HG03196 (cell line): Measurements from ENCODE around the gene MACC1.
"Not testable (repeated sequence)": the region's sequence is repeated elsewhere in the genome, so short reads cannot be mapped to it uniquely, and the experiment has no call there.

ENCODE experiments used
- ATAC-seq: cut with Tn5 transposase; IDR thresholded peaks from one replicate; pipeline ENCODE4 v1.9.1; 2021; ENCODE audit not compliant: unreplicated experiment

Gene MACC1

DNA sequence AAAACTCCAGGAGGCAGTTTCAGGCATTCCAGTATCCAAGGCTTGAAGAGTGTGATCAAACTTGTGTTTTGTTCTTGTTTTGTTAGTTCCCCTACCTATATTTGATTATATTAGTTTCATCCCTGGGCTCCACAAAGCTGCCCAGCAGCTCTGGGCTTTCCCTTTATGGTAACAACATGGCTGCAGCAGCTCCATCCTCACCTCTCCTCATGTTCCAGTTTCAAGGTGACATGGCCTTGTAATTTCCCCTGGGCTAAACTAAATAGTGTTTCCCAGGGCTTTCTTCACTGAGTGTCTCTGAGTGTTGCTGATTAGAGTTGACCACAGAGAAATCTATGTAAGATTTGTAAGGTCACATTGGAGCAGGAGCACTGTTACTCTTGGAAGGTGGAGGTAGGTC, 83.4 kb downstream of the MACC1 start:
- no peak for ATAC-seq

DNA sequence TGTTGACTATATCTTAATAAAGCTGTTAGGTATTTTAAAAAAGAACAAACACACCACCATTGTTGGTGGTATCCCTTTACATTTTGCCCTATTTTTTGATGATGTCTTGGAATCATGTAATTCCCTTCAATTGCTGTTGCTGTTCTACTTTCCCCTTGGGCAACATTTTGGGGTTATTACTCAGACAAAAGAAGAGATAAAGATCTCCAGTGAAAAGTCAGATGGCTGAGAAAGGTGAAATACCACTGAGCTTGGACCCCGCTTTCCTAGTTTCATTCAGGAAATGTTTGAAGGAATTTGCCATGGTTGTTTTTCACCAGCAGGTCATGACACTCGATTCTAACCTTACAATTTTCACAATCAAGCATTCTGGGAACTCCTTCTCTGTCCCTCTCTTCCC, 84.6 kb downstream of the MACC1 start:
- no peak for ATAC-seq

DNA sequence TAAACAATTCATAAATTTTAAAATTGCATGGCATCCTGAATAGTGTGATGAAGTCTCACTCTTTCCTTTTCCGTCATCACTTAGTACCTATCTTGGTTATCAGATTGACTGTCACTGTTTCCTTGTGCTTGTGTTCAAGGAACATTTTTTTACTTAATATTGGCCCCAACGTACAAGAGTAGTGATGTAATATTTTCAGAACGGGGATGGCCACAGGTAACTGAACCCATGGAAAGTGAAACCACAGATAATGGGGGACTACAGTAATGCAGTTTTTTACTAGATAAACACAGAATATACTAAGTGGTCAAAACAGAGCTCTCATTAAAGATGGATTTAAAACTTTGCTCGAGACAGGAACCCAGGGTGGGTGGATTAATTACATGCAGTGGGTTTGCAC, 85.4 kb downstream of the MACC1 start:
- ATAC-seq = no peak

DNA sequence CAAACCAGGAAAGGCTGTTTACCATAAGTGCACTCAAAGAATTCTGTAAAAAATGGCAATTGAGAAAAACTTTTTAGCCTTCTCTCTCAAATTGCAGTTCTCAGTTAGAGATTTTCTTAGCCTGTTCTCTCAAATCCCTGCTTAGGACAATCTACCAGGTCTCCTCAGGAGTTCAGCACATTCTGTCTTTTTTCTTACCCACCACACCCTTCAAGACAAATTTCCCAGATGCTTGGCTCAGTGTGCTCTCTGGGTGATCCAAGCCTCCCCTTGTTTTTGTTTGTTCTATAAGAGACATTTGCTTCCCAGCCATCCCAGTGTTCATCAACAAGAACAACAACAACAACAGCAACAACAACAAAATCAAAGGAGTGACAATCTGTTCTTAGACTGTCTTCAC, 87.3 kb downstream of the MACC1 start:
- ATAC-seq = no peak

DNA sequence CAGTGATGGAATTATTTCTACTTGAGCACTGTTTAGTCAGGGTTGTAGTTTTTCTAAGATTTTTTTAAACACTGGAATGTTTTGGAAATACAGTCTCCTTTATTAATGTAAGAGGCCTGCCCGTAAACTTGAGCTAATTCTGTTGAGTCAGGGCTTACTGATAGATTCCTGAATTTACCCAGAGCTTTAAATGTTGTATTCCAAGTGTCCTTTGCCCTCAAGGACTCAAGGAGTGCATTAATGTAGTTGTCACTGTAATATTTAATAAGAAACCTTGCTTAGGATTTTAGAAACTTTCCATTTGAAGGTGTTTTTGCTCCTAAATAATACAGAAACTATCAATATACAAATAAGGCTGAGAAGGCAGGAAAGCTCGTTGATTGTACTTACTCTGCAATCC, 89.2 kb downstream of the MACC1 start:
- ATAC-seq = no peak

DNA sequence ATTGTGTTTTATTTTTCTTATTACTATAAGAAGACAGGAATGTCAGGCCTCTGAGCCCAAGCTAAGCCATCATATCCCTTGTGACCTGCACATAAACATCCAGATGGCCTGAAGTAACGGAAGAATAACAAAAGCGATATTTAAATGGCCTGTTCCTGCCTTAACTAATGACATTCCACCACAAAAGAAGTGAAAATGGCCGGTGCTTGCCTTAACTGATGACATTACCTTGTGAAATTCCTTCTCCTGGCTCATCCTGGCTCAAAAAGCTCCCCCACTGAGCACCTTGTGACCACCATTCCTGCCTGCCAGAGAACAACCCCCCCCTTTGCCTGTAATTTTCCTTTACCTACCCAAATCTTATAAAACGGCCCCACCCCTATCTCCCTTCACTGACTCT, 91.1 kb downstream of the MACC1 start:
- ATAC-seq = not testable (repeated sequence)

DNA sequence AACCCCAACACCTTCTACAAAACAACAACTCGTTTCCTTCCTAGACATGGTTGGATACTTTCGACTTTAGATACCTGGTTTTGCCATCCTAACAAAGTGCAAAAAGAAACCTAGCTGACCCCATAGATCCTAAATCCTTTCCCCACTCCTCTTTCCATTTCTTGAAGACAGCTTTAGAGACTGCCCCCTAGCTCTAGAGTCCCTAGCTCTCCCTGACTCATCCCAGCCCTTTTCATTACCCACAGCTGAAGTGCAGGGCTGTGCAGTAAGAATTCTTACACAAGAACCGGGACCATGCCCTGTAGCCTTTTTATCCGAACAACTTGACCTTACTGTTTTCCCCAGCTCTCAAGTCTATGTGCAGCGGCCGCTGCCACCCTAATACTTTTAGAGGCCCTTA, 93.1 kb downstream of the MACC1 start:
- not testable (repeated sequence) for ATAC-seq

DNA sequence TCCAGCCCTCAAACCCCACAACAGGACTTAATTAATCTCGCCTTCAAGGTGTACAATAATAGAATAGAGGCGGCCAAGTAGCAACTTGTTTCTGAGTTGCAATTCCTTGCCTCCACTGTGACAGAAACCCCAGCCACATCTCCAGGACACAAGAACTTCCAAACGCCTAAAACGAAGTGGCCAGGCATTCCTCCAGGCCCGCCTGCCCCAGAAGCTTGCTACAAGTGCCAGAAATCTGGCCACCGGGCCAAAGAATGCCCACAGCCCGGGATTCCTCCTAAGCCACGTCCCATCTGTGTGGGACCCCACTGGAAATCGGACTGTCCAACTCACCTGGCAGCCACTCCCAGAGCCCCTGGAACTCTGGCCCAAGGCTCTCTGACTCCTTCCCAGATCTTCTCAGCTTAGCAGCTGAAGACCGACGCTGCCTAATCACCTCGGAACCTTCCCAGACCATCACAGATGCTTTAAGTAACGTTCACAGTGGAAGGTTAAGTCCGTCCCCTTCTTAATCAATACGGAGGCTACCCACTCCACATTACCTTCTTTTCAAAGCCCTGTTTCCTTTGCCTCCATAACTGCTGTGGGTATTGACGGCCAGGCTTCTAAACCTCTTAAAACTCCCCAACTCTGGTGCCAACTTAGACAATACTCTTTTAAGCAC, 94.4 kb downstream of the MACC1 start:
- not testable (repeated sequence) for ATAC-seq

DNA sequence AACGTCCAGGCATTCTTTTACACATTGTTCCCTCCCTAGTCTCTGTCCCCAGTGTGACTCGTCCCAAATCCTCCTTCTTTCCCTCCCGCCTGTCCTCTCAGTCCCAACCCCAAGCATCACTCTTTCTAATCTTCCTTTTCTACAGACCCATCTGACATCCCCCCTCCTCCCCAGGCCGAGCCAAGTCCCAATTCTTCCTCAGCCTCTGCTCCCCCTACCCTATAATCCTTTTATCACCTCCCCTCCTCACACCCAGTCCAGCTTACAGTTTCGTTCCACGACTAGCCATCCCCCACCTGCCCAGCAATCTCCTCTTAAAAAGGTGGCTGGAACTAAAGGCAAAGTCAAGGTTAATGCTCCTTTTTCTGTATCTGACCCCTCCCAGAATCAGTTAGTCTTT, 95.1 kb downstream of the MACC1 start:
- no peak for ATAC-seq

DNA sequence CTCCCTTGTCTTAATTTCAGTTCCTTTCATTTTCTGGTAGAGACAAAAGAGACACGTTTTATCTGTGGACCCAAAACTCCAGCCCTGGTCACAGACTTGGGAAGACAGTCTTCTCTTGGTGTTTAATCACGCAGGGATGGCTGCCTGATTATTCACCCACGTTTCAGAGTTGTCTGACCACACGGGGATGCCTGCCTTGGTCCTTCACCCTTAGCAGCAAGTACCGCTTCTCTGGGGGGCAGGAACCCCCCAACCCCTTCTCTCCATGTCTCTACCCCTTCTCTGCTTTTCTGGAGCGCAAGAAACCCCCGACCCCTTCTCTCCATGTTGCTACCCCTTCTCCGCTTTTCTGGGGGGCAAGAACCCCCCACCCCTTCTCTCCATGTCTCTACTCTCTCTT, 95.8 kb downstream of the MACC1 start:
- ATAC-seq = no peak

DNA sequence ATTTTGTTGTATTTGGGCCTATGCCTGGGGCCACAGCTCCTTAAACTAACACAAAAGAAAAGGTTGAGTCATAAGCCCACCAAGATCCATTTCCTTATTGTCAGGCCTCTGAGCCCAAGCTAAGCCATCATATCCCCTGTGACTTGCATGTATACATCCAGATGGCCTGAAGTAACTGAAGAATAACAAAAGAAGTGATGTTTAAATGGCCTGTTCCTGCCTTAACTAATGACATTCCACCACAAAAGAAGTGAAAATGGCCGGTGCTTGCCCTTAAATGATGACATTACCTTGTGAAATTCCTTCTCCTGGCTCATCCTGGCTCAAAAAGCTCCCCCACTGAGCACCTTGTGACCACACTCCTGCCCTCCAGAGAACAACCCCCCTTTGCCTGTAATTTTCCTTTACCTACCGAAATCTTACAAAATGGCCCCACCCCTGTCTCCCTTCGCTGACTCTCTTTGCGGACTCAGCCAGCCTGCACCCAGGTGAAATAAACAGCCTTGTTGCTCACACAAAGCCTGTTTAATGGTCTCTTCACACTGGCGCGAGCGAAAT, 96.5 kb downstream of the MACC1 start:
- ATAC-seq = not testable (repeated sequence)

DNA sequence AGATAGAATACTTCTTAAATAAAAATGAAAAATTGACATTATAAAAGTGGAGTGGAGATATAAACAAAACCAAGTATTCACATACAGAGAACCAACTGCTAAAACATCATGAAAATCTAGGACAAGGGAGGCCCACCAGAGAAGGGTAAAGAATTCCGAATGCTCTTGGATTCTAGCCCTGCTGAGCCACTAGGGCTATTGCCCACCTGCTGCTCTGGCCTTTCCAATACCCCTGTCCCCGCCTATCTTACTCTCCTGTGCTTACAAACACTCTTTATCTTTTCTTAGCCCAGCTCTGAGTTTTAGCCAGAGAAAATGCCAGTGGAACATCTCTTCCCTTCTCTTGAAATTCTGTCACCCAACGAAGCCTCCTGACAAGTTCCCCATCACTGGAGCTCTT, 100.3 kb downstream of the MACC1 start:
- no peak for ATAC-seq

DNA sequence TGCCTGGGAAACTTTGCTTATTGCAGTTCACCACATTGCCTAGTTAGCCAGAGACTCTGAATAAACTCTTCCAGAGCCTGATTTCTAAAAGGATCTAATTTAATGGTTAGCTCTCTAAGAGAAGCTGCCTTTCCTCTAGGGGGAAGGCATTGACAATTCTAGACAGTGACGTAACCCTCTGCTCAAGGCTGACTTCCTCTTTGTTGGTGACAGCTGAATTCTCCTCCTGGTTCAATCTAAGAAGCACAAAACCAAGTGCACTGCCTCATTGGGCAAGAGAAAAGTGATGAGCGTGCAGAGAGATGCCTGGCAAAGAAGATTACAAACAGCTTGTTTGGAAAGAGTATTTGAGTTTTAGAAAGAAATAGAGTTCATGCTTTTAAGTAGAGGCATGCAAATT, 102.7 kb downstream of the MACC1 start:
- peak; percentile 75 for ATAC-seq

DNA sequence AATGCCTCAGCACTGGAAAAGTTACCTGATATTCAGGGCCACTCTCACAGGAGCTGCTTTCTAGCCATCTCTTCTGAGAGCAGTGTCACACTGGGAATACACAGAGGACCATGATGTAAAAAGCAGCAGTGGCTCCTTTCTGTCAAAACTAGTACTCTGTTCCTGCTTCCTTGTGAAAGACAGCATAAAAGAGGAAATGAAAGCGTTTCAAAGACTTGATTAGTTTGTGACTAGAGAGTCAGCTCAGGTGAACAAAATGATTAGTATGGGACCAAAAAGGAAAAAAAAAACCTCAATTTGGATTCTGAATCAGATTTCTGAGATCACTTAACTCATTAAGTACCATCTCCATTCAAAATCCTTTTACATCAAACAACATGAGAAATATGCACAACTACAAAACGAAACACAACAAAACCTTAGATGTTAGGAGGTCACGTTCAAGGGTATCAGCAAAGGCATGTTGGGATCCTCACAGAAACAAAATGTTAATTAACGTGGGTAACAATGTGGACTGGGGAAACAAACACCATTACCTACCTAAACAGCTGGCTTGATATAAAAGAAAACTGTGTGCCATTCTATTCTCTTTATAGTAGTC, 103.7 kb downstream of the MACC1 start:
- peak; percentile 80 for ATAC-seq

DNA sequence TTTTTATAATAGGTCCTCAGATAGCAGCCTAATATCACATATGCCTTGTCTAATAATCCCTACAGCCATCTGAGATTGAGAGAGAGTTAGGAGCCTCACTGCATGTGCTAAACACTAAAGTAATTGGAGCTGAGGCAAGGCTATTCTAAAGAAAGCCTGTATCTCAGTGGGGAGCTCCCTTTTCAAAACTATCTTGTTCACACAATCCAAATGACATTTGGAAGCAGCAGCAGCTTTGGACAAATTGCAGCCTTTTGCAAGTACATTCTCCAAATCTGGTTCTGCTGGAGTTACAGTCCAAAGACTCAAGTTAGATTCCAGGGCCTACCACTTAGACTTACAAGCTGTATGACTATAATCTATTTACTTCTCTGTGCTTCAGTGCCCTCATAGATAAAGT, 104.5 kb downstream of the MACC1 start:
- ATAC-seq = no peak

DNA sequence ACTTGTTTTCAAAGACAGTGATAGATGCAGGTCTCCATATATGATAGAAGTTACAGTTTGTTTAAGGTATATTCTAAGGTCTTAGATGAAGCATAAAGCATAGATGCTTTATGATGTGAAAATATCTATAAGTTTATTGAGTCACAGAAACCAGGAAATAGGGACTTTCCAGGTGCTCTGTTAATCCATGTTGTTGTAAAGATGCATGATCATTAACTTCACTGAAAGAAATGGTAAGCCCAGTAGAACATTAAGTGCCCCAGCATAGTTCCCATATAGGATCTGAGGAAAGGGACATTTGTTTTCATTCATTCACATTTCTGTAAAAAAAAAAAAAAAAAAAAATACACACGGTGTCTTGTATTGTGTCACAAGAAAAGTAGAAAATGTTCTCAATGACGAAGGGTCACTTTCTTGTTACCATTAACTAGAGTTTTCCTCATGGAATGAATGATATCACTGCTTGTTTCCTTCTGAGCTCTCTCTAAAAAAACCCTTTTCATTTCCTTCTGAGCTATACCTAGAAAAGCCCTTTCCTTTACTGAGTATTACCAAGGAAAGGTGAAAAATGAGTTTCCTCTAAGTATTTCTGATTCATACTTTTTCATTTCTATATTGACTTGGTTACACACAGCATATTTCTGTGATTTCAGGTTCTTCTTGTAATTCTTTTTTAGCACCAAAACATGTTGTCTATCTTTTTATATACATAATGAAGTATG, 105.2 kb downstream of the MACC1 start:
- ATAC-seq = no peak

DNA sequence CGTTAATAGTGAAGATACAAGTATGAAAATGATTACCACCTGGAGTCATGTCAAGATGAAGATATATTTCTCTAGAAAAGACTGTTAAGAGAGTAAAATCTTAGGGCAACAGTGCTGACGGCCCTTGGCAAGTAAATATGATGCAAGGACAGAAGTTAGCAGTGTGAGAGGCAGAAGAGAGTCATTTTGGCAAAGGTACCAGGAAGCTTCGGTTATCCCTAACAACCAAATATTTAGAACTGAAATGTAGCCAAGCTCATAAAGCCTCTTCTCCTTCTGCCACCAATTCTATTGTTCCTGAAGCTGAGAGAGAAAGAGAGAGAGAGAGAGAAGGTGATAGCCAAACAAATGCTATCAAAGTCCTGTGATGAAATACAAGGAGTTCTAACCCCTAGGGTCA, 109.6 kb downstream of the MACC1 start:
- no peak for ATAC-seq

DNA sequence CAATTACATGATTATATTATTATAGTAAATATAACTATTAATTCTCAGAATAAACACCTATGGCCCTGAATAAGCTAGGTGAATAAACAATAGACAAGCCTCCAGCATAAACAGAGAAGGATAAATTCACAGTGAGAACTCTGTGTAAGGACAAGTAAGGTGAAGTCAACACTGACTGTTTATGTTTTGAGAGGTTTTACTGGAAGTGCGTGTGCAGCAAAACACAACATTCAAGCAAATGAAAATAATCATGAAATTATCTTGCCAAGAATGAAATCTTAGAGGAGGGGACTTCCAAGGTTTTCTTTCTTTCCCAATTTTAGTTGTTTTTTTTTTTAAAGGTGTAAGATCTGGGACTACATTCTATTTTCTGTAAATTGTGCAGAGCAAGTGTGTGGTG, 112.5 kb downstream of the MACC1 start:
- ATAC-seq = no peak

DNA sequence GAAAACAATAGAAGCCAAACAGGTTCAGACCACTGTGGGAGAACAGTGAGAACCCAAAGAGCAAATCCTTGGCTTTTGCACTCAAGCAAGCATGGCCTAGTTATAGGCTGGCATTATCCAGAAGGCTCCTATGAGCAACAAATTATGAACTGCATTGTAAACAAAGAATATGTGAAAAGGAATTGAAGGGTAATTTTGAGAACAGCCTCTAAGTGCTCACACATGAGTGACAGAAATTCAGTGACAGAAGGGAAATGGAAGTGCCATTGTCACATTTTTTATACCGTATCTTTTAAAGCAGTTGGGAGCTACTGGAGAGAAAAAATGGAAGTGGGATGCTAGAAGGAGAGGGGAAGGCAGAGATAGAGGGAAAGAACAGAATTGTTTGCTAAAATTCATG, 114.2 kb downstream of the MACC1 start:
- no peak for ATAC-seq

DNA sequence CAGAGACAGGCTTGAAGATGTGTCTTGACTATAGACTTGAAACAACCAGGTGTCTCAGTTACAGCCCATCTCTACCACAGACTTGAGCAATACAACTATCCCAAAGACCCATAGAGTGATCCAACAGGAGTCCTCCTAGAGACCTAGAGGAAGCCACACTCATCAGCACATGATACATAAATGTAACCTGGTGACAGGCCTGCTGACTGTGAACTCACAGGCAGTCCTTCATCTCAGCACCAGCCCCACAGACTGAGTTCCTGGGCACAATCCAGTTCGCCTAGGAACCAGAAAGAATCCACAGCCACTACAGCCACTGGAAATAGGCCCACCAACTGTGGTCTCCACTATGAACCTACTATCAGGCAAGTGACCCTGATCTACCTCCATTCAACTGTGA, 121.3 kb downstream of the MACC1 start:
- no peak for ATAC-seq

DNA sequence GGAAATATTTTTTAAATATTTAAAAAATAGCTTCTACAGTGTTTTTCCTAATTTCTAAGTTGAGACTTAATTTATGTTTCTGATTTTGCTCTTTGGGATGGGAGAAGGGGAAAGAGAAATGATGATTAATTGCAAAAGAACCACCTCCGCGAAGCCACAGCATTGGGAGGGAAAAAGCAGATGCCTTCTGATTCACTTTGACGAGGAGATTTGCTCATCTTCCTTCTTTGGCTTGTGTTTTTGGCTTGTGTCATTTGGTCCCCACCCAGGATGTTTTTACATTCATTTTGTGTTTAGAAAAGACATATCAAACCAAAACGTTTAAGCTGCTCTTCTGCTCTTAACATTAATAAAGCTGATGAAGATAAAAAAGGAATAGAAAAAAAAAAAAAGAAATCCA, 121.7 kb downstream of the MACC1 start:
- ATAC-seq = no peak

DNA sequence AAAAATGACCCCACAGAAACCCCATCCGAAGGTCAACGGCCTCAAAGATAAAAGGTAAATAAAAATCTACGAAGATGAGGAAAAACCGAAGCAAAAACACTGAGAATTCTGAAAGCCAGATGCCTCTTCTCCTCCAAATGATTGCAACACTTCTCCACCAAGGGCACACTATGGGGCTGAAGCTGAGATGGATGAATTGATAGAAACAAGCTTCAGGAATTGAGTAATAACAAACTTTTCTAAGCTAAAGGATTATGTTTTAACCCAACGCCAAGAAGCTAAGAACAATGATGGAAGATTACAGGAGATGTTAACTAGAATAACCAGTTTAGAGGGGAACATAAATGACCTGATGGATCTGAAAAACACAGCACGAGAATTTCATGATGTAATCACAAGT, 127.8 kb downstream of the MACC1 start:
- no peak for ATAC-seq
